Naive thymus-derived CD4-positive, alpha-beta T cell (primary cell): ENCODE data around the gene BLOC1S1. TPM values are rescaled to one million over a fixed set of nuclear protein-coding genes. Genes with fewer than 3 reads are reported as not detected.

Source experiments
- ATAC-seq: fragments of 150-1000 bp; cut with Tn5 transposase; 2 replicates; pipeline ENCODE4 v1.10.0; 2021; ENCODE audit warnings: mild to moderate bottlenecking, moderate library complexity
- CTCF ChIA-PET: fragments of 350-600 bp; sonication (Branson Sonifier 250); formaldehyde crosslinking; loops from one replicate; lab custom pipeline; 2021; ENCODE audit warnings: antibody characterized with exemption; lab: Charles Lee
- POLR2A ChIA-PET: fragments of 350-600 bp; sonication (Branson Sonifier 250); formaldehyde crosslinking; loops from one replicate; lab custom pipeline; 2021; ENCODE audit warnings: antibody characterized with exemption, inconsistent platforms; lab: Charles Lee
- DNase-seq, 9 donors: peaks; one replicate each; pipeline versions ENCODE4 v3.0.0 to v3.0.0-alpha.2; 2020 to 2022; ENCODE audit warnings: mixed read lengths in 1 of 9
- H3K27ac ChIP-seq: one replicate; pipeline ENCODE4 v1.7.0; 2013; ENCODE audit warnings: mild to moderate bottlenecking, low read depth, low read length, moderate library complexity
- H3K27me3 ChIP-seq, 2 donors: one replicate each; pipeline ENCODE4 v1.7.0; 2013; ENCODE audit warnings: low read length in 2 of 2, mild to moderate bottlenecking in 2 of 2, moderate library complexity in 2 of 2; ENCODE audit not compliant: control insufficient read depth in 2 of 2, insufficient read depth in 2 of 2
- H3K36me3 ChIP-seq, 3 experiments: 1 replicate in 2 of 3; 2 replicates in 1 of 3; pipeline ENCODE4 v1.7.0; 2013; ENCODE audit warnings: low read length in 3 of 3, mild to moderate bottlenecking in 3 of 3, moderate library complexity in 1 of 3; ENCODE audit not compliant: insufficient read depth in 3 of 3, control insufficient read depth in 2 of 3
- H3K4me1 ChIP-seq, 2 donors: one replicate each; pipeline ENCODE4 v1.7.0; 2013; ENCODE audit warnings: low read length in 2 of 2, mild to moderate bottlenecking in 2 of 2, moderate library complexity in 1 of 2; ENCODE audit not compliant: control insufficient read depth in 2 of 2, insufficient read depth in 2 of 2
- H3K4me3 ChIP-seq: 2 replicates; pipeline ENCODE4 v1.7.0; 2013; ENCODE audit warnings: mild to moderate bottlenecking, low read length
- H3K9me3 ChIP-seq, 3 experiments: 1 replicate in 2 of 3; 2 replicates in 1 of 3; pipeline ENCODE4 v1.7.0; 2013; ENCODE audit warnings: low read length in 3 of 3; ENCODE audit not compliant: control insufficient read depth in 2 of 3
- H3K27ac Mint-ChIP-seq, 9 donors: one replicate each; pipeline ENCODE4 v1.8.0; 2020 to 2022; ENCODE audit warnings: mixed read lengths in 9 of 9, mild to moderate bottlenecking in 8 of 9, moderate library complexity in 5 of 9, inconsistent platforms in 2 of 9
- H3K27me3 Mint-ChIP-seq, 5 donors: one replicate each; pipeline ENCODE4 v1.8.0; 2021 to 2022; ENCODE audit warnings: mixed read lengths in 5 of 5, mild to moderate bottlenecking in 1 of 5
- H3K36me3 Mint-ChIP-seq, 5 donors: one replicate each; pipeline ENCODE4 v1.8.0; 2020 to 2022; ENCODE audit warnings: mixed read lengths in 5 of 5, mild to moderate bottlenecking in 3 of 5, inconsistent platforms in 1 of 5
- H3K4me1 Mint-ChIP-seq, 7 donors: one replicate each; pipeline ENCODE4 v1.8.0; 2020 to 2022; ENCODE audit warnings: mixed read lengths in 7 of 7, mild to moderate bottlenecking in 3 of 7, inconsistent platforms in 1 of 7
- H3K4me3 Mint-ChIP-seq, 10 donors: one replicate each; pipeline ENCODE4 v1.8.0; 2020 to 2022; ENCODE audit warnings: mild to moderate bottlenecking in 10 of 10, mixed read lengths in 10 of 10, moderate library complexity in 6 of 10, inconsistent platforms in 2 of 10
- H3K9me3 Mint-ChIP-seq, 11 donors: one replicate each; pipeline ENCODE4 v1.8.0; 2020 to 2022; ENCODE audit warnings: mixed read lengths in 11 of 11, mild to moderate bottlenecking in 4 of 11, inconsistent platforms in 1 of 11, moderate library complexity in 1 of 11
- intact Hi-C, 2 donors: fragments of 100-400 bp; cut with micrococcal nuclease; formaldehyde crosslinking; loops; one replicate each; pipeline ENCODE4 v1.15.1; 2023
- polyA plus RNA-seq, 2 donors: library from polyadenylated mRNA; unstranded; fragments of 300-500 nt; fragmentation: Illumina TruSeq; gene quantifications; one replicate each; pipeline ENCODE4 v1.2.3, GENCODE V29; 2021
- total RNA-seq, 6 experiments: library from RNA in 5 of 6; stranded (reverse) in 5 of 6; gene quantifications; 1 replicate in 5 of 6; 2 replicates in 1 of 6; pipeline ENCODE4 v1.2.3 and lab custom pipeline; 2021 to 2026

Gene BLOC1S1
- total and polyA plus RNA-seq, 7 experiments from 2014 or later = 37.6 to 112 (median 73.5) TPM

DNA sequence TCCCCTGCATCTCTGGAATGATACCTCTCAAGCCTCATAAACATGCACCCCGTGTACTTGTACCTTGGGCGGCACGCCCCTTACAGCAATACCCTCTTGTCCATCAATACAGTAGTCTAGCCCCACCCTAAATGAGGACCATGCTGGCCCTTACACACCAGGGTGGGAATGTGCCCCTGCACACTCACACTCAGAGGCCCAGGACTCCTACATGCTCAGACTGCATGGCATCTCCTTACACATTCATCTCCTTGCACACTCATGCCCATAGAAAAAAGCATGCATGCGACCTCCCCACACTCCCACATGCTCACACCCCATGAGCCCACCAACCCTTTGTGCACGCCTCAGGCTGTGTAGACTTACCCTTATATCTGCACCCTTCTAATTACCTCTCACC is 30.2 kb upstream of the BLOC1S1 start:
- CTCF ChIA-PET = no interaction called here
- Histone ChIP-seq H3K9me3 (no peaks in the 10 kb centered on the region), H3K4me3 (no peak overlapping the region), H3K27ac (no peak overlapping the region), H3K27me3 (no peaks in the 10 kb centered on the region), H3K4me1 (no peaks in the 10 kb centered on the region), H3K36me3 (no peaks in the 10 kb centered on the region)
- Mint-ChIP-seq H3K27me3 (peaks cover 12 to 26% (median 24%) of the 10 kb centered on the region in 5 donors), H3K4me3 (no peak overlapping the region), H3K27ac (no peak overlapping the region), H3K4me1 (peaks cover 4 to 27% (median 13%) of the 10 kb centered on the region in 7 donors), H3K9me3 (peaks cover 0 to 1% (median 0%) of the 10 kb centered on the region in 11 donors), H3K36me3 (no peaks in the 10 kb centered on the region)
- DNase-seq = no peak
- POLR2A ChIA-PET = no interaction called here
- no peak for ATAC-seq
- intact Hi-C loops = no loop called here

DNA sequence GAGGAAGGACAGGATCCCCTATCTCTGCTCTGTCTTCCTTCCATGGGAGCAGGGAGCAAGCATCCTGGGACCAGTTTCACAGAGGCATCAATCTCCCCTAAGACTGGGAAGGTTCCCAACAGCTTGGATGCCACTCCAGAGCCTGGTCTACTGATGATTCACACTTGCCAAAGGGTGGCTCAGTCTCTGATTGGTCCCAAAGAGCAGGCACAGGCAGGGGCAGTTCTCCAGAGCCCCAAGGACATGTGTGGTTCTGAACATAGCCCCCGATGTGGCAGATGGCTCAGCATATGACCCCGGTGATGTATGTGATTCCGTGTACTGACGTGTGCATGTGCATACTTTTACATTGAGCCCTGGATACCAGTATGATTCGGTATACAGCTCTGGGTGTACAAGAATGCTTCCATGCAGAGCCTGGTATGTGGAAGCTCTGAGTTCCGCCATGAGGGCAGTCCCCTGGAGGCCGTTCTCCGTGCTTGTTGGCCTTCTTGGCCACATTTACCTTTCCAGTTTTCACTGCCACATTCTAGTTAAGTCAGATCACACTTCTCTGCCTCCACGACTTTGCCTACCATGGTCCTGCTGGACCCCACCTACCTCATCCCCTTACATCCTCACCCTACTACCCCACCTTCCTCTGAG is 29.4 kb upstream of the BLOC1S1 start:
- no peak overlapping the region for H3K4me3 Mint-ChIP-seq
- no peaks in the 10 kb centered on the region for H3K27me3 ChIP-seq
- H3K4me1 ChIP-seq = no peaks in the 10 kb centered on the region
- no peak overlapping the region for H3K4me3 ChIP-seq
- ATAC-seq (no peak), DNase-seq (no peak)
- no peaks in the 10 kb centered on the region for H3K36me3 ChIP-seq
- peaks cover 4 to 18% (median 16%) of the 10 kb centered on the region in 5 donors for H3K27me3 Mint-ChIP-seq
- H3K36me3 Mint-ChIP-seq = no peaks in the 10 kb centered on the region
- H3K9me3 ChIP-seq = no peaks in the 10 kb centered on the region
- POLR2A ChIA-PET = interaction anchor here (0.6 kb wide), 1 partner anchor 25 kb away, joined by 3 read pairs; no protein-coding TSS in a partner anchor
- H3K4me1 Mint-ChIP-seq = peaks cover 2 to 18% (median 5%) of the 10 kb centered on the region in 7 donors
- no peaks in the 10 kb centered on the region for H3K9me3 Mint-ChIP-seq
- no peak overlapping the region for H3K27ac Mint-ChIP-seq
- intact Hi-C loops = no loop called here
- CTCF ChIA-PET = no interaction called here
- no peak overlapping the region for H3K27ac ChIP-seq

DNA sequence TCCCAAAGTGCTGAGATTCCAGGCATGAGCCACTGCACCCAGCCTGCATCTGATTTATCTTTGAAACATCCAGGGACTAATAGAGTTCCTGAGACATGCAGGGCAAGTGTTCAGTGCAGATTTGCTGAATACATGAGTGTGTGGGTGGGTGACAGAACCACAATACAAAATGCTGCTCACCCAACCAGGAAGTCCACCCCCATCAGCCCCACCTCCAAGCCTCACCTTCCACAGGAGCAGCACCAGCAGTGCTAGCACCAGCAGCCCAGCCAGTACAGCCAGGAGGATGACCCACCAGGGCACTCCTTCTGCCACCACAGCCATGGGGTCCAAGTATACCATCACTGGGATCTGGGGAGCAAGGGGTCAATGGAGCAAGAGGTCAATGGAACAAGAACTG is 28.1 kb upstream of the BLOC1S1 start:
- H3K4me1 Mint-ChIP-seq = peaks cover 0 to 11% (median 2%) of the 10 kb centered on the region in 7 donors
- H3K4me3 Mint-ChIP-seq = no peak overlapping the region
- ChIA-PET CTCF (interaction anchor here (0.9 kb wide), 1 partner anchor 10 kb away, joined by 3 read pairs; no protein-coding TSS in a partner anchor), POLR2A (no interaction called here)
- H3K27ac ChIP-seq = no peak overlapping the region
- intact Hi-C loops = no loop called here
- H3K9me3 ChIP-seq = no peaks in the 10 kb centered on the region
- no peaks in the 10 kb centered on the region for H3K9me3 Mint-ChIP-seq
- no peaks in the 10 kb centered on the region for H3K27me3 ChIP-seq
- no peaks in the 10 kb centered on the region for H3K36me3 ChIP-seq
- ATAC-seq = no peak
- no peaks in the 10 kb centered on the region for H3K36me3 Mint-ChIP-seq
- no peaks in the 10 kb centered on the region for H3K4me1 ChIP-seq
- no peak overlapping the region for H3K4me3 ChIP-seq
- DNase-seq = no peak
- H3K27me3 Mint-ChIP-seq = peaks cover 0 to 10% (median 5%) of the 10 kb centered on the region in 5 donors
- H3K27ac Mint-ChIP-seq = no peak overlapping the region

DNA sequence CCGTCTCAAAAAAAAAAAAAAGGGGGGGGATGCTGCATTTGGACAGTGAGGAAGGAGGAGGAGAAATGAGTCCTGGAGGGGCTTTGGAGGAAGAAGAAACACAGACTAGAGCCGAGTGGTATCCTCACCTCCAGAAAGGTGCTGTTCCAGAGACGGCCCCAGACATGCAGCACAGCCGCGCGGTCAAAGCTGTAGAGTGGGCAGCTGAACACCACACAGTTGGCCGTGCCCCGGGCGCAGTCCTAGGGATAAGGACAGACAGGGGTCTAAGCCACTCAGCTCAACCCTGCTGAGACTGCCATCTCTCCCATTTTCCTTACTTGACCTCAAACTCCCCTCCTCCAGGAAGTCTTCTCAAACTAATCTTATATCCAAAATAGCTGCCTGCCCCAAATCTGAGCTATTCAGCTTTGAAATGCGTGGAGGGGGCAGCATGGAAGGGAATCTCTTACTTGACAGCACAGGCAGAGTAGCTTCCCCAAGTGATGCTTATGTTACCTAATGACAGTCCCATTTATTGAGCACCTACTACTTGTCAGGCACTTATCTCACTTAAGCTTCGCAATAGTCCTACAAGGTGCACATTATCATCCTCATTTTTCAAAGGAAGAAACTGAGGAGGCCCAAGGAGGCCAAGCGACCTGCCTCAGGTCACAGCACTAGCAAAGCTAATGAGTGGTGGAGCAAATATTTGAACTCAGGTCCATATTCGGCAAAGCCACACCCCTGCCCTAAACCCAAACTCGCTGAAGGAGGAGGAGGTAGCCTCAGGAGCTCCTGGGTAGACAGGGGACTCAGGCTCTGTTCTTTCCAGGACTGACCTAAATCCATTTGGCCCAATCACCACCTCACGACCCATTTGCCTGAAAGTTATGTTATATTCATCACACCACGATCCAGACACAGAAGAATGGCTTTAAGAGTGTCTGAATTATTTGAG is 26.9 kb upstream of the BLOC1S1 start:
- Histone ChIP-seq H3K27me3 (no peaks in the 10 kb centered on the region), H3K4me3 (no peak overlapping the region), H3K27ac (no peak overlapping the region), H3K9me3 (no peaks in the 10 kb centered on the region), H3K36me3 (no peaks in the 10 kb centered on the region), H3K4me1 (no peaks in the 10 kb centered on the region)
- ATAC-seq (no peak), DNase-seq (no peak)
- Mint-ChIP-seq H3K9me3 (no peaks in the 10 kb centered on the region), H3K4me3 (no peak overlapping the region), H3K27ac (no peak overlapping the region), H3K27me3 (peaks cover 0 to 4% (median 3%) of the 10 kb centered on the region in 5 donors), H3K36me3 (no peaks in the 10 kb centered on the region), H3K4me1 (peaks cover 0 to 9% (median 2%) of the 10 kb centered on the region in 7 donors)
- POLR2A ChIA-PET = no interaction called here
- intact Hi-C loops = no loop called here
- CTCF ChIA-PET = interaction anchor here (0.9 kb wide), 1 partner anchor 31 kb away, joined by 3 read pairs; no protein-coding TSS in a partner anchor

DNA sequence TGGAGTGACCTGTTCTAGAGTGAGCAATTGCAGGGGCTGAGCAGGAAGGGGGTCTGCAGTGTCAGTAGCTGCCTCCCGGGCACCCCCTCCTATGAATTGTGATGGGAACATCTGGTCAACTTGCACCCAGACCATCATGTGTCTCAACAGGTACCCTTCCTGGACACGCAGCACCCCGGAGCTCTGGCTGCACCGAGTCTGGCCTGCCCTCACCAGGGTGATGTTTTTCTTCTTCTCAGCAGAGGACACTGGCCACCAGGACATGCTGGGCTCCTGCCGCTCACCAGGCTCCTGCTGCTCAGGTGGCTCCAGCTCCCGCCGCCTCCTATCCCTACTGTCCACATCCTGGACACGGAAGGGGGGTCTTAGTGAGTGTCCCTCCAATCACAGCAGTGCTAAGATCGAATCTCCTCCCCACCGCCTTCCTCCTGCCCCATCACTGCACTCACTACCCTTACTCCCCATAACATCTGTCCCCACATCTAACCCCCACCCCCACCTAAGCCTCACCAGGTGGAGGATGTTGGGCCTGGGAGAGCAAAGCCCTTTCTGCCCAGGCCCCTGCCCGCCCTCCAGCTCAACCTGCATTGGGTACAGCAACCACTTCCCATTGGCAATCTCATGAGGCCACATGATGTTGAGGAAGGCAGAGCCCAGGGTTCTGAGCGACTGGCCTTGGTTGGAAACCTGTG is 23.1 kb upstream of the BLOC1S1 start:
- ATAC-seq (no peak), DNase-seq (no peak)
- ChIA-PET CTCF (no interaction called here), POLR2A (no interaction called here)
- H3K36me3 ChIP-seq = no peaks in the 10 kb centered on the region
- no peaks in the 10 kb centered on the region for H3K27me3 ChIP-seq
- no peaks in the 10 kb centered on the region for H3K36me3 Mint-ChIP-seq
- H3K4me3 Mint-ChIP-seq = no peak overlapping the region
- H3K27me3 Mint-ChIP-seq = no peaks in the 10 kb centered on the region
- intact Hi-C loops = no loop called here
- H3K9me3 Mint-ChIP-seq = no peaks in the 10 kb centered on the region
- H3K27ac Mint-ChIP-seq = no peak overlapping the region
- H3K4me3 ChIP-seq = no peak overlapping the region
- no peaks in the 10 kb centered on the region for H3K9me3 ChIP-seq
- H3K4me1 ChIP-seq = no peaks in the 10 kb centered on the region
- peaks cover 0 to 2% (median 0%) of the 10 kb centered on the region in 7 donors for H3K4me1 Mint-ChIP-seq
- no peak overlapping the region for H3K27ac ChIP-seq

DNA sequence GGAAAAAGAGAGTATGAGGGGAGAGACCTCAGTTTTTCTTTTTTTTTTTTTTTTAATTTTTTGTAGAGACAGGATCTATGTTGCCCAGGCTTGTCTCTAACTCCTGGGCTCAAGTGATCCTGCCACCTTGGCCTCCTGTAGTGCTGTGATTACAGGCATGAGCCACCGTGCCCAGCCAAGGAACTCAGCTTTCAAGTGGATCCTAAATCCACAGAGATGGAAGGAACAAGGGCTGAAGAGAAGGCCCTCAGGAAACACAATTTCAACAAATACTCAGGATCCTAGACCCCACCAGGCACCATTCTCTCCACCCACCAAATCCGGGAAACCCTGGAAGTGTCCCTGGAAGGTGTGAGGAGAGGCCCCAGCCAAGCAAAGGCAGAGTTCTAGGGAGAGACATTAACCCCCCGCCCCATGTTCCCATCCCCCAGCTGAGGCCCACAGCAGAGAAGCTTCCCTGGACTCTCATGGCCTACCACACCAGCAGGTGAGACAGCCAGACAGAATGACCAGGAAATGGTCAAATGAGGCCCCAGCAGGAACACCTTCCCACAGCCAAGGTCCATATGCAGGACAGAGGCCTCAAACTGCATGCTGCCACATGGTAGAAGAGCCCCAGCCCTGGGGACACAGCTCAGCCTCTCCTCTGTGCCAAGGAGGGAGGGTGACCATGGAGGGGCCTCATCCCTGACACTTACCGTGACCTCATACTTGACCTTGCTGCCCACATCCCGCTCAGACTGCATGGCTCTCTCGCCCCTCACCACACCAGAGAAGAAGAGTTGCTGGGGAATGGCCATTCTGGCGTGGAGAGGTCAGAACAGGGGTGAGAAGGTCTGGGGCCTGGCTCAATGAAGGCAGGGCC is 22.3 kb upstream of the BLOC1S1 start:
- ATAC-seq (no peak), DNase-seq (no peak)
- H3K9me3 Mint-ChIP-seq = no peaks in the 10 kb centered on the region
- intact Hi-C loops = no loop called here
- H3K36me3 Mint-ChIP-seq = no peaks in the 10 kb centered on the region
- peak overlapping the region in 1 of 9 donors; percentile 49 for H3K27ac Mint-ChIP-seq
- no peaks in the 10 kb centered on the region for H3K9me3 ChIP-seq
- ChIA-PET CTCF (no interaction called here), POLR2A (no interaction called here)
- H3K4me1 ChIP-seq = no peaks in the 10 kb centered on the region
- H3K4me3 Mint-ChIP-seq = no peak overlapping the region
- H3K4me1 Mint-ChIP-seq = no peaks in the 10 kb centered on the region
- H3K27me3 ChIP-seq = no peaks in the 10 kb centered on the region
- no peak overlapping the region for H3K27ac ChIP-seq
- no peaks in the 10 kb centered on the region for H3K27me3 Mint-ChIP-seq
- no peaks in the 10 kb centered on the region for H3K36me3 ChIP-seq
- H3K4me3 ChIP-seq = no peak overlapping the region
